Body of pancreas (tissue), 4 donors: ENCODE measurements around the gene APBA1.

Source experiments
- POLR2A ChIP-seq, 3 donors: fragments of 450-650 bp; IDR thresholded peaks; one replicate each; pipeline ENCODE4 v1.6.1; 2016; ENCODE audit warnings: antibody characterized with exemption in 3 of 3, mild to moderate bottlenecking in 2 of 3
- TF ChIP-seq, protein P1 (sequence below), 7 experiments: fragments of 450-650 bp in 4 of 7; fragments of 200-600 bp in 3 of 7; sonication (generic) in 3 of 7; IDR thresholded peaks; one replicate each; pipeline ENCODE4 v1.5.1; 2016 to 2019; ENCODE audit warnings: antibody characterized with exemption in 7 of 7

GRCh38 chr9:69526699-69527098 is 145.5 kb downstream of the APBA1 start:
- no peak for TF ChIP-seq POLR2A (IDR thresholded peaks at IDR 0.05)
- TF ChIP-seq, protein P1, sequence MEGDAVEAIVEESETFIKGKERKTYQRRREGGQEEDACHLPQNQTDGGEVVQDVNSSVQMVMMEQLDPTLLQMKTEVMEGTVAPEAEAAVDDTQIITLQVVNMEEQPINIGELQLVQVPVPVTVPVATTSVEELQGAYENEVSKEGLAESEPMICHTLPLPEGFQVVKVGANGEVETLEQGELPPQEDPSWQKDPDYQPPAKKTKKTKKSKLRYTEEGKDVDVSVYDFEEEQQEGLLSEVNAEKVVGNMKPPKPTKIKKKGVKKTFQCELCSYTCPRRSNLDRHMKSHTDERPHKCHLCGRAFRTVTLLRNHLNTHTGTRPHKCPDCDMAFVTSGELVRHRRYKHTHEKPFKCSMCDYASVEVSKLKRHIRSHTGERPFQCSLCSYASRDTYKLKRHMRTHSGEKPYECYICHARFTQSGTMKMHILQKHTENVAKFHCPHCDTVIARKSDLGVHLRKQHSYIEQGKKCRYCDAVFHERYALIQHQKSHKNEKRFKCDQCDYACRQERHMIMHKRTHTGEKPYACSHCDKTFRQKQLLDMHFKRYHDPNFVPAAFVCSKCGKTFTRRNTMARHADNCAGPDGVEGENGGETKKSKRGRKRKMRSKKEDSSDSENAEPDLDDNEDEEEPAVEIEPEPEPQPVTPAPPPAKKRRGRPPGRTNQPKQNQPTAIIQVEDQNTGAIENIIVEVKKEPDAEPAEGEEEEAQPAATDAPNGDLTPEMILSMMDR (IDR thresholded peaks at IDR 0.05), result no peak
